NCI-H446 (cell line): Measurements from ENCODE around the gene UNK.

Experiments
- DNase-seq, 2 experiments: peaks; one replicate each; lab custom pipeline; 2025; lab: John Stamatoyannopoulos, UW

Gene UNK

GRCh38 chr17:75784473-75785015 is at the start of gene UNK:
Gene UNK (plus strand): TSS chr17:75784806. CDS start chr17:75784881, 75 bp downstream.
- DNase-seq: peak; percentile 98 to 99

- no peak for DNase-seq
These were observed 48.3 kb upstream of the UNK start for GRCh38 chr17:75736173-75736835.

GRCh38 chr17:75737133-75737962 is 47.3 kb upstream of the UNK start:
- no peak for DNase-seq

- no peak for DNase-seq
These were observed 46.3 kb upstream of the UNK start for GRCh38 chr17:75738218-75738802.

GRCh38 chr17:75739174-75739573 is 45.4 kb upstream of the UNK start:
- DNase-seq: no peak

GRCh38 chr17:75739801-75740200 is 44.8 kb upstream of the UNK start:
- DNase-seq: no peak

- DNase-seq: no peak
These were observed 44.4 kb upstream of the UNK start for GRCh38 chr17:75740215-75740614.

GRCh38 chr17:75740631-75741077 is 44.0 kb upstream of the UNK start:
- no peak for DNase-seq

- DNase-seq: no peak
These were observed 42.3 kb upstream of the UNK start for GRCh38 chr17:75742337-75742736.

- no peak for DNase-seq
These were observed 40.9 kb upstream of the UNK start for GRCh38 chr17:75743625-75744206.

- no peak for DNase-seq
These were observed 35.9 kb upstream of the UNK start for GRCh38 chr17:75748706-75749105.

- DNase-seq: peak; percentile 67 to 86
These were observed 34.8 kb upstream of the UNK start for GRCh38 chr17:75749545-75750389.

- no peak for DNase-seq
These were observed 33.8 kb upstream of the UNK start for GRCh38 chr17:75750661-75751423.

- DNase-seq: no peak
These were observed 32.8 kb upstream of the UNK start for GRCh38 chr17:75751676-75752404.

- no peak for DNase-seq
These were observed 32.2 kb upstream of the UNK start for GRCh38 chr17:75752405-75752709.

GRCh38 chr17:75752802-75753513 is 31.6 kb upstream of the UNK start:
- no peak for DNase-seq

GRCh38 chr17:75753514-75754377 is 30.9 kb upstream of the UNK start:
- no peak for DNase-seq
